BLaER1 (cell line): Measurements from ENCODE around the gene MAP2K5.

Experiments
- H3K27ac ChIP-seq: shearing (Covaris generic); formaldehyde crosslinking; 2 replicates; pipeline ENCODE4 v1.8.1; 2022
- H3K27me3 ChIP-seq: shearing (Covaris generic); formaldehyde crosslinking; 2 replicates; pipeline ENCODE4 v1.8.1; 2022
- H3K36me3 ChIP-seq: shearing (Covaris generic); formaldehyde crosslinking; 2 replicates; pipeline ENCODE4 v1.8.1; 2022
- H3K4me1 ChIP-seq: shearing (Covaris generic); formaldehyde crosslinking; 2 replicates; pipeline ENCODE4 v1.8.1; 2022
- H3K4me2 ChIP-seq: shearing (Covaris generic); formaldehyde crosslinking; 2 replicates; pipeline ENCODE4 v1.8.1; 2022
- H3K4me3 ChIP-seq: shearing (Covaris generic); formaldehyde crosslinking; 2 replicates; pipeline ENCODE4 v1.8.1; 2022
- H3K9ac ChIP-seq: shearing (Covaris generic); formaldehyde crosslinking; 2 replicates; pipeline ENCODE4 v1.8.1; 2022
- H3K9me3 ChIP-seq: shearing (Covaris generic); formaldehyde crosslinking; 2 replicates; pipeline ENCODE4 v1.8.1; 2022
- H4K20me1 ChIP-seq: shearing (Covaris generic); formaldehyde crosslinking; 2 replicates; pipeline ENCODE4 v1.8.1; 2022
- Cebpa-rat ChIP-seq: shearing (Covaris generic); IDR thresholded peaks from 2 replicates; pipeline ENCODE4 v1.8.1; 2022

MAP2K5 gene

GRCh38 chr15:67813104-67813634 lies 270.7 kb downstream of the MAP2K5 start:
- no peak overlapping the region for H3K9ac ChIP-seq
- H3K27me3 ChIP-seq, result peaks cover 5% of the 10 kb centered on the region
- 0 out of 2 replicates have a peak overlapping the region, but pooled peaks have one; percentile 1 for H3K4me2 ChIP-seq
- peaks cover 10% of the 10 kb centered on the region for H3K9me3 ChIP-seq
- H3K27ac ChIP-seq, result no peak overlapping the region
- no peak overlapping the region for H3K4me3 ChIP-seq
- H3K36me3 ChIP-seq, result peaks cover 18% of the 10 kb centered on the region
- no peaks in the 10 kb centered on the region; the same call in 1 of the 2 replicates for H4K20me1 ChIP-seq
- no peak for TF ChIP-seq Cebpa-rat
- peaks cover 26% of the 10 kb centered on the region for H3K4me1 ChIP-seq

GRCh38 chr15:67815036-67815592 lies 272.6 kb downstream of the MAP2K5 start:
- Histone ChIP-seq H3K9ac (no peak overlapping the region), H3K9me3 (peaks cover 10% of the 10 kb centered on the region), H3K4me3 (no peak overlapping the region), H3K36me3 (peaks cover 11% of the 10 kb centered on the region), H4K20me1 (peaks cover 9% of the 10 kb centered on the region; the same call in 1 of the 2 replicates), H3K4me2 (no peak overlapping the region), H3K27me3 (peaks cover 23% of the 10 kb centered on the region), H3K4me1 (peaks cover 26% of the 10 kb centered on the region), H3K27ac (no peak overlapping the region)
- no peak for TF ChIP-seq Cebpa-rat

- Histone ChIP-seq H3K4me1 (peaks cover 14% of the 10 kb centered on the region), H3K9ac (no peak overlapping the region), H3K36me3 (peaks cover 11% of the 10 kb centered on the region), H4K20me1 (peaks cover 24% of the 10 kb centered on the region; the same call in 1 of the 2 replicates), H3K9me3 (peaks cover 18% of the 10 kb centered on the region), H3K27ac (no peak overlapping the region), H3K27me3 (peaks cover 39% of the 10 kb centered on the region), H3K4me2 (no peak overlapping the region), H3K4me3 (no peak overlapping the region)
- no peak for TF ChIP-seq Cebpa-rat
Observed at GRCh38 chr15:67816668-67817067, 274.2 kb downstream of the MAP2K5 start.

- peaks cover 57% of the 10 kb centered on the region for H3K27me3 ChIP-seq
- peaks cover 39% of the 10 kb centered on the region; the same call in 1 of the 2 replicates for H4K20me1 ChIP-seq
- peaks cover 36% of the 10 kb centered on the region for H3K9me3 ChIP-seq
- H3K4me3 ChIP-seq, result no peak overlapping the region
- no peaks in the 10 kb centered on the region for H3K4me1 ChIP-seq
- no peak overlapping the region for H3K4me2 ChIP-seq
- peaks cover 11% of the 10 kb centered on the region for H3K36me3 ChIP-seq
- no peak overlapping the region for H3K9ac ChIP-seq
- H3K27ac ChIP-seq, result no peak overlapping the region
- no peak for TF ChIP-seq Cebpa-rat
Observed at GRCh38 chr15:67818464-67818863, 276.0 kb downstream of the MAP2K5 start.

- Histone ChIP-seq H3K9me3 (peaks cover 46% of the 10 kb centered on the region), H4K20me1 (peaks cover 51% of the 10 kb centered on the region; the same call in 1 of the 2 replicates), H3K27me3 (peaks cover 69% of the 10 kb centered on the region), H3K36me3 (peaks cover 11% of the 10 kb centered on the region), H3K4me1 (no peaks in the 10 kb centered on the region), H3K27ac (no peak overlapping the region), H3K4me2 (no peak overlapping the region), H3K9ac (no peak overlapping the region), H3K4me3 (no peak overlapping the region)
- no peak for TF ChIP-seq Cebpa-rat
Observed at GRCh38 chr15:67819636-67820035, 277.1 kb downstream of the MAP2K5 start.

- no peaks in the 10 kb centered on the region for H3K4me1 ChIP-seq
- peaks cover 5% of the 10 kb centered on the region for H3K36me3 ChIP-seq
- peaks cover 55% of the 10 kb centered on the region; the same call in 1 of the 2 replicates for H4K20me1 ChIP-seq
- no peak overlapping the region for H3K4me3 ChIP-seq
- H3K9me3 ChIP-seq, result peaks cover 52% of the 10 kb centered on the region
- no peak for TF ChIP-seq Cebpa-rat
- H3K4me2 ChIP-seq, result no peak overlapping the region
- H3K27me3 ChIP-seq, result peaks cover 76% of the 10 kb centered on the region
- no peak overlapping the region for H3K9ac ChIP-seq
- no peak overlapping the region for H3K27ac ChIP-seq
Observed at GRCh38 chr15:67820122-67820991, 277.9 kb downstream of the MAP2K5 start.

GRCh38 chr15:67820992-67821783 lies 278.7 kb downstream of the MAP2K5 start:
- no peak for TF ChIP-seq Cebpa-rat
- Histone ChIP-seq H3K27ac (no peak overlapping the region), H3K4me1 (no peaks in the 10 kb centered on the region), H3K9ac (no peak overlapping the region), H3K9me3 (peaks cover 52% of the 10 kb centered on the region), H4K20me1 (peaks cover 55% of the 10 kb centered on the region; the same call in 1 of the 2 replicates), H3K36me3 (0 out of 2 replicates have a peak, but pooled peaks cover 4% of the 10 kb centered on the region), H3K4me2 (no peak overlapping the region), H3K27me3 (peaks cover 84% of the 10 kb centered on the region), H3K4me3 (no peak overlapping the region)

GRCh38 chr15:67821784-67822440 lies 279.4 kb downstream of the MAP2K5 start:
- Histone ChIP-seq H3K9ac (no peak overlapping the region), H3K27me3 (peaks cover 91% of the 10 kb centered on the region), H3K9me3 (peaks cover 59% of the 10 kb centered on the region), H4K20me1 (peaks cover 55% of the 10 kb centered on the region; the same call in 1 of the 2 replicates), H3K4me3 (no peak overlapping the region), H3K4me2 (no peak overlapping the region), H3K36me3 (0 out of 2 replicates have a peak, but pooled peaks cover 4% of the 10 kb centered on the region), H3K4me1 (no peaks in the 10 kb centered on the region), H3K27ac (no peak overlapping the region)
- no peak for TF ChIP-seq Cebpa-rat
